Hematopoietic multipotent progenitor cell treated with erythropoietin and hydrocortisone succinate and interleukin-3 and kit ligand, for 4 days (in vitro differentiated cells): ENCODE results near the gene DAZAP2.
A peak's percentile ranks its signal among the peaks of the same experiment; 100 is the strongest.
"Not testable (repeated sequence)": the region's sequence is repeated elsewhere in the genome, so short reads cannot be mapped to it uniquely, and the experiment has no call there.

Source experiments
- DNase-seq: peaks from one replicate; pipeline ENCODE4 v3.0.0-alpha.2; 2015

DAZAP2 gene

GRCh38 chr12:51217968-51218606 lies 20.5 kb upstream of the DAZAP2 start, which contains the start of gene POU6F1:
POU6F1 (minus strand) TSS chr12:51218062; CDS start chr12:51206836, 11,226 bp downstream.
- DNase-seq, result peak; percentile 94

GRCh38 chr12:51218607-51219161 lies 19.9 kb upstream of the DAZAP2 start:
- peak; percentile 29 for DNase-seq

DNA sequence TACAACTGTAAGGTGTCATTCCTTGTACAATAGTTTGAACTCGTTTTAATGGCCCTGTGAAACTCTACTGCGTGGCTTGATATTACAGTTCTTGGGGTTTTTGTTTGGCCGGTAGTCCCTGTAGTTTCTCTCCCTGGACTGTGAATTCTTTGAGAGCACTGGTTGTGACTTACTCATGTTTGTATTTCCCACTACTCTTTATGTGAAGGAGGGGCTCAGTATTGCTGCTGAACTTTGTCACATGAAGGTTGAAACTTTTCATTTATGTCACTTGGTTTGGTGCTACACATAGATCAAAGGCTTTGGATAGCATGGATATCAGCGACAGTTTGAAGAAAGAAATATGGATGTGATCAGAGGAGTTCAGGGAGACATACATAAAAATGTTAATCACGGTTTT lies 19.3 kb upstream of the DAZAP2 start:
- no peak for DNase-seq

- DNase-seq, result not testable (repeated sequence)
Observed at GRCh38 chr12:51219857-51220256, 18.8 kb upstream of the DAZAP2 start.

GRCh38 chr12:51222461-51222860 lies 16.2 kb upstream of the DAZAP2 start:
- DNase-seq, result no peak

DNA sequence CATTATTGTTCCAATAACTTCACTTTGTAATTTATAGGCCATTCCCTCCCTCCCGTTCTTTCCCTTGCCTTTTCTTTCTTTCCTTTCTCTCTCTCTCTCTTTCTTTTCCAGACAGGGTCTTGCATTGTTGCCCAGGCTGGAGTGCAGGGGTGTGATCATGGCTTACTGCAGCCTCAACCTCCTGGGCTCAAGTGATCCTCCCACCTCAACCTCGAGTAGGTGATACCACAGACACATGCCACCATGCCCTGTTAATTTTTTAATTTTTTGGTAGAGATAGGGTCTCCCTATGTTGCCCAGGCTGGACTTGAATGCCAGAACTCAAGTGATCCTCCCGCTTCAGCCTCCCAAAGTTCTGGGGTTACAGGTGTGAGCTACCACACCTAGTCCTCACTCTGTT lies 14.0 kb upstream of the DAZAP2 start:
- no peak for DNase-seq

DNA sequence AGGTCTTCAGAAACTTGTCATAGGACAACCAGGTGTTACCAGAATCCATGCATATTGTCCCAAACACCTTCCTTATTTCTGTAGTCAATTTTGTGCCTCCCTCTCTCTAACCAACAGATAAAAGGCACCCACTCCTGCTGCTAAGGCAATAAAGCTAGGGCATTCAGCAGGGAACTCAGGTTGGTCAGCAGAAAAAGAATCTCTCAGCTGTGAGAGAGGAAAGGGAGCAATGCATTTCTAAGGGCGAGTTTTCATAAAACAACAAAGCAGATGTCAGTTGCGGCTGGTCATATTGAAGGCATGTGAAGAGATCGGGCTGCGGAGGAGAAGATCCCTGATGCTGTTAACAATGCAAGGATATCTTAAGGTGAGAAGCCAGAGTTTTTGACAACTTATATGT lies 13.4 kb upstream of the DAZAP2 start:
- no peak for DNase-seq

DNA sequence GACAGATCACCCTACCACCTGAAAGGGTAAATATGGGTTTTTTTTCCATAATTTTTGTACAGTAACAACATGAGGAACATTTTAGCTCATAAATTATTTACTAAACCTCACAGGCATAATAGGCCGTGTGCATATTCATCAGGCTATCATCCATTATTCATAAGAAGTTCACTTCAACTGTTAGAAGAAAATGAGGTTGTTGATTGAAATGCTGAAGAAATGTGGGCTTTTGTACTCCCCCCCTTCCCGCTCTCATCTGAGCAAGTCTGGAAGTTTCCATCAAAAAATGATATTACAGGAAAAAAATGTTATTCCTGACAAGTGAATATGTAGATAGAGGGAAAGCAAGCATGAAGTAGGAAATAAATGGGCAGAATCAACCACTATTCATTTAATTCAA lies 12.9 kb upstream of the DAZAP2 start:
- DNase-seq, result no peak

GRCh38 chr12:51227112-51227511 lies 11.5 kb upstream of the DAZAP2 start:
- DNase-seq, result not testable (repeated sequence)

DNA sequence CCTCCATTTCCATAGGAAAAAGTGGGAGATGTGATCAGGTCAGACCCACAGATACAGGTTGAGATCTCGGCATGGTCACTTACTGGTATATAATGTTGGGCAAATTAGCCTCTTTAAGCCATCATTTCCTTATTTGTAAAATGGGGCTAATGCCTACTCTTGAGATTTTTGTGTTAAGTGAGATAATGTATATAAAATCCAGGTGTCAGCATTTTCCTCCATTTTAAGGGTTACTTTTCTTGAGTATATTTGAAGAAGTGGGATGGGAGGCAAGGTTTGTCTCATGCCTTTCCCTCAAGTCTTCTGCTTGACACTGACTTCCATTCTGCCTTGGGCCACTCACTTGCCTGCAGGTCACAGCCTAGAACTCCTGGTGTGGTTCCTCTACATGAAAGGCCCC lies 10.7 kb upstream of the DAZAP2 start:
- DNase-seq, result no peak

DNA sequence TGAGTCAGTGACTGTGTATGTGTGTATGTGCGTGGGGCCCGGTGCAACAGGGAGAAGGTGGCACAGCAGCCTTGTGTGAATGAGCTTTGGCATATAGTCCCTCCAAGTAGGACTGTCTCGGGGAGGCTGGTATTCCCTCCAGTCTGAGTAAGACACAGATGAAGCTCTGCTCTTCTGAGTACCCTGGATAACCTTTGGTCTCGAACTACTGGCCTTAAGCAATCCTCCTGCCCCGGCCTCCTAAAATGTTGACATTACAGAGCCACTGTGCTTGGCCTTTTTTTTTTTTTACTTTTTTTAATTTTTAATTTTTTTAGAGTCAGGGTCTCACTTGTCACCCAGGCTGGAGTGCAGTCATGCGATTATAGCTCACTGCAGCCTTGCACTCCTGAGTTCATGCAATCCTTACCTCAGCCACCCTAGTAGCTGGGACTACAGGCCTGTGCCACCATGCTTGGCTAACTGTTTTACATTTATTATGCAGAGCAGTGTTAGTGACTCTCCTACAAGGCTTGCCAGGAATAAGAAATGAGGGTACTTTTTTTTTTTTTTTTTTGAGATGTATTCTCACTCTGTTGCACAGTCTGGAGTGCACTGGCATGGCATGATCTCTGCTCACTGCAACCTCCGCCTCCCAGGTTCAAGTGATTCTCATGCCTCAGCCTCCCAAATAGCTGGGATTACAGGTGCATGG lies 9.4 kb upstream of the DAZAP2 start:
- DNase-seq, result no peak

DNA sequence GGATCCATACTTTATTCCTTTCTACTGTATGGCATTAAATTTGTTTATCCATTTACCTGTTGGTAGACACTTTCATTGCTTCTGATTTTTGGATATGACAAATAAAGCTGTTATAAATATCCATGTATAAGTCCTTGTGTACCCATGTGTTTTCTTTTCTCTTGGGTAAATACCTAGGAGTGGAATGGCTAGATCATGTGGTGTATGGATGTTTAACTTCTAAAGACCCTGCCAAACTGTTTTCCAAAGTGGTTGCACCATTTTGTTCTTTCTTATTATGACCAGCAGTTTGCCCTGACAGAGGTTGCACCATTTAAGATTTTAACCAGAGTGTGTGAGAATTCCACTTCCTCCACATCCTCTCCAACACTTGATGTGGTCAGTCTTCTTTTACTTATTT lies 6.0 kb upstream of the DAZAP2 start:
- DNase-seq, result no peak

- DNase-seq, result peak; percentile 59
Observed at GRCh38 chr12:51234530-51234929, 4.1 kb upstream of the DAZAP2 start.

- DNase-seq, result no peak
Observed at GRCh38 chr12:51238037-51238509, 553 bp upstream of the DAZAP2 start.

DNA sequence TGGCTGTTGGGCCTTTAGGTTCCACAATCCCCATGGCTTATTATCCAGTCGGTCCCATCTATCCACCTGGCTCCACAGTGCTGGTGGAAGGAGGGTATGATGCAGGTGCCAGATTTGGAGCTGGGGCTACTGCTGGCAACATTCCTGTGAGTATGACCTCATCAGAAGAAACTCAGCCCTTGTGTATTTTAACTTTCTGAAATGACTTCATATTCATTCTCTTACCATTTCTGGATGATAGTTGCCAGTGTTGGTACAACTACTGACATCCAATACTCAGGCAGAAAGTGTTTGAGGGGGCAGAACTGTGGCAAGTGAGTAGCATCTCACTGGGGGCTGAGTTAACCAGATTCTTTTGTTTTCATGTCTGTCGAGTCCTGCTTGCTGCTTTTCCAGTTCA lies 2.3 kb downstream of the DAZAP2 start:
- DNase-seq, result no peak

DNA sequence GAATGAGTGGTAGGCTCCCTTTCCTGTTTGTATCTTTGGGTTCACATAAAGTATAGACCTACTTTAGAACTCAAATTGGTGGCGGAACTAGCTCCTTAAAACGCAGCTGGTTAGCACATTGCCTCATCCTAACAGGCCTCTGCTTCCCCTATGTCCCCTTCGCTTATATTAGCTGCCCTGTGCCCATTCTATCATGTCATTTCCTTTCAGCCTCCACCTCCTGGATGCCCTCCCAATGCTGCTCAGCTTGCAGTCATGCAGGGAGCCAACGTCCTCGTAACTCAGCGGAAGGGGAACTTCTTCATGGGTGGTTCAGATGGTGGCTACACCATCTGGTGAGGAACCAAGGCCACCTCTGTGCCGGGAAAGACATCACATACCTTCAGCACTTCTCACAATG lies 3.5 kb downstream of the DAZAP2 start:
- DNase-seq, result peak; percentile 47

DNA sequence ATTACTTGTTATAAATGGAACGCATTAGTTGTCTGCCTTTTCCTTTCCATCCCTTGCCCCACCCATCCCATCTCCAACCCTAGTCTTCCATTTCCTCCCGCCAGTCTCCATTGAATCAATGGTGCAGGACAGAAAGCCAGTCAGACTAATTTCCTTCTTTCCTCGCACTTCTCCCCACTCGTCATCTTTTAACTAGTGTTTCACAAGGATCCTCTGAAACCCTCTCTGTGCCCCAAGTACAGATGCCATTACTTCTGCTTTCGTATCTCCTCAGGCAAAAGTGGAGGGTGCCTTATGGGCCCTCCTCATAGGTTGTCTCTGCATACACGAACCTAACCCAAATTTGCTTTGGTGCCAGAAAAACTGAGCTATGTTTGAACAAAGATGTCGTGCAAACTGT lies 4.2 kb downstream of the DAZAP2 start:
- DNase-seq, result no peak

GRCh38 chr12:51244269-51244668 lies 5.6 kb downstream of the DAZAP2 start:
- DNase-seq, result no peak

GRCh38 chr12:51245476-51246253 lies 7.0 kb downstream of the DAZAP2 start:
- peak; percentile 30 for DNase-seq

DNA sequence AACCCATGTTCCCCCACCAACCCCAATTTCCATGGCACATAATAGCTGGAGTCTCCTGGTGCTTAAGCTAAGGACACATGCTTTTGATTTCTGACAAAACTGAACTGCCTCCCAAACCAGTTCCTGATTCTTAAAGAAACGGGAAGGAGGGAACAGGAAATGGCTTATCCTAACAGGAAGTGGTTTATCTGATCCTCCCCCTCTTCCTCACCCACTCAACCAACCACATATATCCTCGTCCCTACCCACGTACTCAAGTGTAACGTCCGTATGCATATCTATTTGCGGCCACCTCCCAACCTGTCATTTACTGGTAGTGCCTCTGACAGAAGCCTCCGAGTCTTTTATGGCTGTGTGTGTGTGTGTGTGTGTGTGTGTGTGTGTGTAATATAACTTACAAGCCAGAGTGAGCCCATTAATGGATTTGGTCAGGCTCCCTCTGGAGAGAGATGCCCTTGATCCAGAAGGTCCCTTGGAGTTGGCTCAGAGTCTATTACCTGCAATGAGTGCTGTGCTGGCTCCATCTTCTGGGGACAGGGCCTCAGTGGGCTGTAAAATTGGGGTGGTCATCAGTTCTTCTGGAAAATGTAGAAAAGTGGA lies 7.7 kb downstream of the DAZAP2 start:
- DNase-seq, result peak; percentile 93

DNA sequence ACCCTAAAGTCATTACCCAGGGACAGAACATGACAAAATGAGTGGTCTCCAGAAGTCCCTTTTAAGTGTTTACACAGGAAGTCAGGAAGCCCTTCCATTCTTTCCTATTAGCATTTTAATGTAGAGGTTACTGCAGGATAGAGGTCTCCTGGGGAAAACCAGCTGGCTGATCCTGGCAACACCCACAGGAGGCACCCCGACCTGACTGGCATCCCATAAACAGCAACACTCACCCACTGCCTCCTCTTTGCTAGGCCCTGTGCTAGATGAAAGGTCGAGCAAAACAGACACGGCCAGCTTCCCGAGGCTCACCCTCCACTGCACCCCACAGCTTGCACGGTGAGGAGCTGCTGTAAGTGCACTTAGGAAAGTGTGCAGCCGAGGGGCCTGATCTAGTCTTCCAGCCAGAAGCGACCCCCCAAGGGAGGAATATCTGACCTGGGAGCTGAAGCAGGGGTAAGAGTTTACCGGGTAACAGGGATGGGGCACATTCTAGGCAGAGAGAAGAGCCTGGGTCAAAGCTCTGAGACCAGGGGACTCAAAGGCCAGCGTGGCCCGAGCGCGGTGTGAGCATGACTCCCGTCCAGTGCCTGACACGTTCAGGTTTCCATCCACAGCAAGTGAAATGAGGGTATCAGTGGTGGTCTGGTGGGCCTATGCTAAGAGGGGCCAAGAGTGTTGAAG lies 9.0 kb downstream of the DAZAP2 start:
- no peak for DNase-seq

DNA sequence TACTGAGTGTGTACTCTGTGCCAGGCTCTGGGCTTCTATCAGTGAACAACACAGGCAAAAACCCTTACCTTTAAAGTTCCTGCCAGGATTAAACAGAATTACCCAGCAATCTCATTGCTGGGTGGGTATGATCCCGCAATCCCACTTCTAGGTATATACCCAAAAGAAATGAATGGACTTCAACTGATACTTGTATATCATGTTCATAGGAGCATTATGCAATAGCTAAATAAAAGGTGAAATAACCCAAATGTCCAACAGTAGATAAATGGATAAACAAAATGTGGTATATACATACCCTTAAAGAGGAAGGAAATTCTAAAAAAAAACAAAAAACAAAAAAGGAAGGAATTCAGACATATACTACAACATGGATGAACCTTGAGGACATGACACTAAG lies 14.7 kb downstream of the DAZAP2 start:
- no peak for DNase-seq
